ENCODE data around the gene MAMLD1.

DNA sequence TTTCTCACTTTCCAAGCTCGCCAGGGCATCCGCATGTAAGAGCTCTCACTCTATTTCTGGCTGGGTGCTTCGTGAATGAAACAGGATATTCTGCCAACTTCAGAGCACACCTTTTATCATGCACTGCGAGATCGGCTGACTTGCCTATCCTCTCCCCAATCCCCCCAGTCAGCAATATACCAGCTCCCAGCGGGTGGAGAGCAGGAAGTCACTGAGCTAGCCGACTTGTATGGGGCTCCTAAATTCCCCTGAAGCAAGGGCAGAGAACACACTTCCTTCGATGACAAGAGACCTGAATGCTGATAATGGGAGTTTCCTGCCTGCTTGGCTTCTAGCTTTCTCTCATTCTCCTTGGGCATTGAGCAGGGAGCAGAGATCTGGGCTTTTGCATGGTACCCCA, 33.8 kb upstream of the MAMLD1 start:
- TF ChIP-seq, protein P1, sequence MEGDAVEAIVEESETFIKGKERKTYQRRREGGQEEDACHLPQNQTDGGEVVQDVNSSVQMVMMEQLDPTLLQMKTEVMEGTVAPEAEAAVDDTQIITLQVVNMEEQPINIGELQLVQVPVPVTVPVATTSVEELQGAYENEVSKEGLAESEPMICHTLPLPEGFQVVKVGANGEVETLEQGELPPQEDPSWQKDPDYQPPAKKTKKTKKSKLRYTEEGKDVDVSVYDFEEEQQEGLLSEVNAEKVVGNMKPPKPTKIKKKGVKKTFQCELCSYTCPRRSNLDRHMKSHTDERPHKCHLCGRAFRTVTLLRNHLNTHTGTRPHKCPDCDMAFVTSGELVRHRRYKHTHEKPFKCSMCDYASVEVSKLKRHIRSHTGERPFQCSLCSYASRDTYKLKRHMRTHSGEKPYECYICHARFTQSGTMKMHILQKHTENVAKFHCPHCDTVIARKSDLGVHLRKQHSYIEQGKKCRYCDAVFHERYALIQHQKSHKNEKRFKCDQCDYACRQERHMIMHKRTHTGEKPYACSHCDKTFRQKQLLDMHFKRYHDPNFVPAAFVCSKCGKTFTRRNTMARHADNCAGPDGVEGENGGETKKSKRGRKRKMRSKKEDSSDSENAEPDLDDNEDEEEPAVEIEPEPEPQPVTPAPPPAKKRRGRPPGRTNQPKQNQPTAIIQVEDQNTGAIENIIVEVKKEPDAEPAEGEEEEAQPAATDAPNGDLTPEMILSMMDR (IDR thresholded peaks at IDR 0.05), result no peak
- no peak for TF ChIP-seq EP300 (IDR thresholded peaks at IDR 0.05)
- TF ChIP-seq POLR2AphosphoS5 (IDR thresholded peaks at IDR 0.05), result no peak
